PC-3 (cell line): Measurements from ENCODE around the gene TMEM9B.

ENCODE experiments used
- CTCF ChIP-seq: fragments of 300-600 bp; sonication (generic); conservative IDR thresholded peaks from 2 replicates; pipeline ENCODE4 v1.5.1; 2017; ENCODE audit warnings: antibody characterized with exemption, low read depth, mild to moderate bottlenecking, low read length
- EZH2phosphoT487 ChIP-seq: fragments of 300-600 bp; sonication (generic); IDR thresholded peaks from 2 replicates; pipeline ENCODE4 v1.6.1; 2018; ENCODE audit warnings: mild to moderate bottlenecking, antibody characterized with exemption, low read length, borderline replicate concordance

- TF ChIP-seq CTCF (no peak), EZH2phosphoT487 (no peak)
These were observed 56.1 kb downstream of the TMEM9B start for GRCh38 chr11:8908099-8908498.
